HCT116 (cell line): Measurements from ENCODE around the gene GFPT2. TPM values are rescaled to one million over a fixed set of nuclear protein-coding genes. Genes with fewer than 3 reads are reported as not detected.

Source experiments
- ATAC-seq: fragments of 200-7000 bp; cut with Tn5 transposase; 2 replicates; pipeline ENCODE4 v1.9.1; 2020; ENCODE audit warnings: mild to moderate bottlenecking, moderate library complexity
- BruUV-seq: library from RNA; stranded (reverse); fragments of 400-500 nt; replicated peaks from 2 replicates; lab custom pipeline; 2021; lab: Mats Ljungman, UMichigan
- CTCF ChIA-PET: fragments of 300-600 bp; sonication (Branson Sonifier 250); formaldehyde crosslinking; loops from one replicate; lab custom pipeline; 2021; ENCODE audit warnings: antibody characterized with exemption; lab: Charles Lee
- POLR2A ChIA-PET: fragments of 300-600, 350-600 bp; sonication (Branson Sonifier 250); formaldehyde crosslinking; loops from one replicate; lab custom pipeline; 2021; ENCODE audit warnings: antibody characterized with exemption; lab: Charles Lee
- RAD21 ChIA-PET, 2 experiments: fragments of 300-600 bp; sonication (Branson Sonifier 250); formaldehyde crosslinking; loops; one replicate each; lab custom pipeline; 2023; ENCODE audit warnings: low total read pairs in 2 of 2; ENCODE audit not compliant: uncharacterized antibody in 2 of 2, unreplicated experiment in 2 of 2, low non-redundant PET in 1 of 2; lab: Charles Lee
- DNase-seq: peaks from one replicate; pipeline ENCODE4 v3.0.0-alpha.2; 2010; ENCODE audit warnings: low read depth, low spot score
- H2AFZ ChIP-seq: fragments of 200-600 bp; shearing (Covaris generic), sonication (generic); 2 replicates; pipeline ENCODE4 v1.6.1; 2017; ENCODE audit warnings: low read depth, mixed run types, mixed read lengths, antibody characterized with exemption, low read length; ENCODE audit not compliant: poor library complexity, severe bottlenecking
- H3K27ac ChIP-seq: 2 replicates; pipeline ENCODE4 v1.5.1; 2012; ENCODE audit warnings: low read depth, low read length
- H3K27me3 ChIP-seq: fragments of 200-600 bp; sonication (generic); 2 replicates; pipeline ENCODE4 v1.6.1; 2016; ENCODE audit warnings: mixed run types, low read length, mixed read lengths; ENCODE audit not compliant: insufficient read depth
- H3K36me3 ChIP-seq, 2 experiments: fragments of 200-500 bp in 1 of 2; fragments of 200-600 bp in 1 of 2; sonication (Bioruptor generic) in 1 of 2; sonication (generic) in 1 of 2; 2 replicates each; pipeline versions ENCODE4 v1.5.1 to v1.6.1; 2014 to 2016; ENCODE audit warnings: low read length in 2 of 2, inconsistent platforms in 1 of 2, mixed read lengths in 1 of 2, mixed run types in 1 of 2; ENCODE audit not compliant: insufficient read depth in 2 of 2, control insufficient read depth in 1 of 2
- H3K4me1 ChIP-seq, 2 experiments: fragments of 200-600 bp in 1 of 2; sonication (generic) in 1 of 2; 2 replicates each; pipeline versions ENCODE4 v1.5.1 to v1.6.1; 2012 to 2017; ENCODE audit warnings: low read length in 2 of 2, inconsistent platforms in 1 of 2, mild to moderate bottlenecking in 1 of 2, mixed read lengths in 1 of 2, mixed run types in 1 of 2, moderate library complexity in 1 of 2; ENCODE audit not compliant: insufficient read depth in 2 of 2, control insufficient read depth in 1 of 2
- H3K4me2 ChIP-seq: fragments of 200-600 bp; sonication (generic); 2 replicates; pipeline ENCODE4 v1.6.1; 2017; ENCODE audit warnings: mixed run types, low read length, mixed read lengths
- H3K4me3 ChIP-seq, 2 experiments: fragments of 200-600 bp in 1 of 2; sonication (generic) in 1 of 2; replicated peaks in 1 of 2; 2 replicates each; pipeline ENCODE4 v1.5.1; 2011 to 2016; ENCODE audit warnings: low read length in 2 of 2, control low read depth in 1 of 2, low read depth in 1 of 2, mild to moderate bottlenecking in 1 of 2, mixed read lengths in 1 of 2, mixed run types in 1 of 2
- H3K79me2 ChIP-seq: fragments of 200-600 bp; sonication (generic); 2 replicates; pipeline ENCODE4 v1.6.1; 2017; ENCODE audit warnings: mild to moderate bottlenecking, mixed run types, low read length, moderate library complexity, mixed read lengths; ENCODE audit not compliant: insufficient read depth
- H3K9ac ChIP-seq: fragments of 200-600 bp; sonication (generic); 2 replicates; pipeline ENCODE4 v1.6.1; 2016; ENCODE audit warnings: low read length, mixed read lengths
- H3K9me2 ChIP-seq: fragments of 200-600 bp; sonication (generic), shearing (Covaris generic); 2 replicates; pipeline ENCODE4 v1.6.1; 2017; ENCODE audit warnings: mixed run types, mild to moderate bottlenecking, moderate library complexity; ENCODE audit not compliant: insufficient read depth
- H3K9me3 ChIP-seq, 2 experiments: fragments of 200-500 bp in 1 of 2; fragments of 200-600 bp in 1 of 2; sonication (Bioruptor generic) in 1 of 2; sonication (generic) in 1 of 2; 2 replicates each; pipeline ENCODE4 v1.6.1; 2014 to 2017; ENCODE audit warnings: low read length in 2 of 2, mixed read lengths in 2 of 2, inconsistent platforms in 1 of 2, low read depth in 1 of 2, mild to moderate bottlenecking in 1 of 2, mixed run types in 1 of 2, moderate library complexity in 1 of 2; ENCODE audit not compliant: control insufficient read depth in 1 of 2, insufficient read depth in 1 of 2
- H4K20me1 ChIP-seq: fragments of 200-600 bp; sonication (generic), shearing (Covaris generic); 2 replicates; pipeline ENCODE4 v1.6.1; 2017; ENCODE audit warnings: mixed run types, mild to moderate bottlenecking, moderate library complexity; ENCODE audit not compliant: insufficient read depth
- CBX3 ChIP-seq: IDR thresholded peaks from 2 replicates; pipeline ENCODE4 v1.6.1; 2012; ENCODE audit warnings: low read depth
- CEBPB ChIP-seq: IDR thresholded peaks from 2 replicates; pipeline ENCODE4 v1.6.1; 2012; ENCODE audit warnings: low read depth
- EGR1 ChIP-seq: IDR thresholded peaks from 2 replicates; pipeline ENCODE4 v1.6.1; 2012; ENCODE audit warnings: low read depth
- EZH2phosphoT487 ChIP-seq: fragments of 200-600 bp; IDR thresholded peaks from 2 replicates; pipeline ENCODE4 v1.6.1; 2018; ENCODE audit warnings: antibody characterized with exemption, borderline replicate concordance
- POLR2A ChIP-seq: IDR thresholded peaks from 2 replicates; pipeline ENCODE4 v1.7.0; 2011; ENCODE audit warnings: borderline replicate concordance; ENCODE audit not compliant: insufficient read depth, insufficient read length; ENCODE audit errors: extremely low read depth
- SP1 ChIP-seq: IDR thresholded peaks from 2 replicates; pipeline ENCODE4 v1.6.1; 2012; ENCODE audit warnings: low read depth
- SRF ChIP-seq: IDR thresholded peaks from 2 replicates; pipeline ENCODE4 v1.6.1; 2012; ENCODE audit warnings: low read depth
- YY1 ChIP-seq: IDR thresholded peaks from 2 replicates; pipeline ENCODE4 v1.6.1; 2011; ENCODE audit warnings: low read length, low read depth, moderate library complexity, mild to moderate bottlenecking; ENCODE audit not compliant: insufficient replicate concordance; ENCODE audit errors: extremely low read depth
- ZFX ChIP-seq: fragments of 450-650 bp; IDR thresholded peaks from 2 replicates; pipeline ENCODE4 v1.6.1; 2017
- ZNF274 ChIP-seq: fragments of 200-500 bp; sonication (Bioruptor generic); IDR thresholded peaks from 2 replicates; pipeline ENCODE4 v1.6.1; 2014; ENCODE audit warnings: mild to moderate bottlenecking, low read depth, low read length, inconsistent platforms
- intact Hi-C: fragments of 100-400 bp; cut with micrococcal nuclease; formaldehyde crosslinking; loops from 2 replicates; pipeline ENCODE4 v1.10.0; 2022
- total RNA-seq: library from RNA; stranded (reverse); gene quantifications from one replicate; pipeline ENCODE4 v1.2.1, GENCODE V29; 2021; ENCODE audit not compliant: unreplicated experiment
- TF ChIP-seq, protein P1 (sequence below): IDR thresholded peaks from 2 replicates; pipeline ENCODE4 v1.6.1; 2012; ENCODE audit warnings: low read depth
- TF ChIP-seq, protein P2 (sequence below), 3 experiments: fragments of 200-600 bp in 1 of 3; sonication (generic) in 1 of 3; IDR thresholded peaks in 2 of 3; conservative IDR thresholded peaks in 1 of 3; 2 replicates each; pipeline ENCODE4 v1.5.1; 2012 to 2017; ENCODE audit warnings: low read depth in 2 of 3, low read length in 2 of 3, antibody characterized with exemption in 1 of 3, borderline replicate concordance in 1 of 3, control low read depth in 1 of 3, mild to moderate bottlenecking in 1 of 3, mixed read lengths in 1 of 3, mixed run types in 1 of 3, moderate library complexity in 1 of 3; ENCODE audit not compliant: insufficient read depth in 1 of 3
- TF ChIP-seq, protein P3 (sequence below): IDR thresholded peaks from 2 replicates; pipeline ENCODE4 v1.6.1; 2011; ENCODE audit warnings: mild to moderate bottlenecking, low read length, moderate library complexity; ENCODE audit not compliant: insufficient replicate concordance; ENCODE audit errors: extremely low read depth
- TF ChIP-seq, protein P4 (sequence below): IDR thresholded peaks from 2 replicates; pipeline ENCODE4 v1.6.1; 2012

GFPT2 gene
- total RNA-seq, 1 experiment from 2014 or later = 16.1 TPM

DNA sequence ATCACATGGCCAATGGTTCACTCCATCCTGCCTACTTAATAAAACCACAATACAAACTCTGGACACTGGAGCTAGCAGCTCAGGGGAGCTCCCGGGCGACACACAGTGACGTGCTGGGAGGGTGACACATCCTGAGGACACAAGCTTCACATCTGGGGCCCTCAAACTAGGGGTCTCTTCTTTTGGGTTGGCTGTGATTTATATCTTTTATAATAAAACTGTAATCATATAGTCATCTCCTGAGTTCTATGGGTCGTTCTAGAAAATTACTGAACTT is 49.2 kb downstream of the GFPT2 start:
- Histone ChIP-seq H3K4me1 (no peaks in the 10 kb centered on the region), H3K4me2 (no peak overlapping the region)

More for the DNA sequence above, 49.2 kb downstream of the GFPT2 start:
- Histone ChIP-seq H3K4me3 (no peak overlapping the region), H3K79me2 (no peaks in the 10 kb centered on the region), H3K27me3 (no peaks in the 10 kb centered on the region), H3K9me2 (no peaks in the 10 kb centered on the region), H2AFZ (no peak overlapping the region), H3K36me3 (no peaks in the 10 kb centered on the region), H4K20me1 (no peaks in the 10 kb centered on the region), H3K9ac (no peak overlapping the region), H3K9me3 (no peaks in the 10 kb centered on the region), H3K27ac (no peak overlapping the region)
- intact Hi-C loops = no loop called here
- DNase-seq (no peak), ATAC-seq (no peak)
- ChIA-PET POLR2A (no interaction called here), RAD21 (no interaction called here), CTCF (interaction anchor here (1.4 kb wide), 1 partner anchor 12 kb away, joined by 4 read pairs; no protein-coding TSS in a partner anchor)
- no TSS peak for BruUV-seq
- TF ChIP-seq, protein P1, sequence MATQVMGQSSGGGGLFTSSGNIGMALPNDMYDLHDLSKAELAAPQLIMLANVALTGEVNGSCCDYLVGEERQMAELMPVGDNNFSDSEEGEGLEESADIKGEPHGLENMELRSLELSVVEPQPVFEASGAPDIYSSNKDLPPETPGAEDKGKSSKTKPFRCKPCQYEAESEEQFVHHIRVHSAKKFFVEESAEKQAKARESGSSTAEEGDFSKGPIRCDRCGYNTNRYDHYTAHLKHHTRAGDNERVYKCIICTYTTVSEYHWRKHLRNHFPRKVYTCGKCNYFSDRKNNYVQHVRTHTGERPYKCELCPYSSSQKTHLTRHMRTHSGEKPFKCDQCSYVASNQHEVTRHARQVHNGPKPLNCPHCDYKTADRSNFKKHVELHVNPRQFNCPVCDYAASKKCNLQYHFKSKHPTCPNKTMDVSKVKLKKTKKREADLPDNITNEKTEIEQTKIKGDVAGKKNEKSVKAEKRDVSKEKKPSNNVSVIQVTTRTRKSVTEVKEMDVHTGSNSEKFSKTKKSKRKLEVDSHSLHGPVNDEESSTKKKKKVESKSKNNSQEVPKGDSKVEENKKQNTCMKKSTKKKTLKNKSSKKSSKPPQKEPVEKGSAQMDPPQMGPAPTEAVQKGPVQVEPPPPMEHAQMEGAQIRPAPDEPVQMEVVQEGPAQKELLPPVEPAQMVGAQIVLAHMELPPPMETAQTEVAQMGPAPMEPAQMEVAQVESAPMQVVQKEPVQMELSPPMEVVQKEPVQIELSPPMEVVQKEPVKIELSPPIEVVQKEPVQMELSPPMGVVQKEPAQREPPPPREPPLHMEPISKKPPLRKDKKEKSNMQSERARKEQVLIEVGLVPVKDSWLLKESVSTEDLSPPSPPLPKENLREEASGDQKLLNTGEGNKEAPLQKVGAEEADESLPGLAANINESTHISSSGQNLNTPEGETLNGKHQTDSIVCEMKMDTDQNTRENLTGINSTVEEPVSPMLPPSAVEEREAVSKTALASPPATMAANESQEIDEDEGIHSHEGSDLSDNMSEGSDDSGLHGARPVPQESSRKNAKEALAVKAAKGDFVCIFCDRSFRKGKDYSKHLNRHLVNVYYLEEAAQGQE = no peak
- no peak for TF ChIP-seq POLR2A
- no peak for TF ChIP-seq EGR1
- TF ChIP-seq, protein P2, sequence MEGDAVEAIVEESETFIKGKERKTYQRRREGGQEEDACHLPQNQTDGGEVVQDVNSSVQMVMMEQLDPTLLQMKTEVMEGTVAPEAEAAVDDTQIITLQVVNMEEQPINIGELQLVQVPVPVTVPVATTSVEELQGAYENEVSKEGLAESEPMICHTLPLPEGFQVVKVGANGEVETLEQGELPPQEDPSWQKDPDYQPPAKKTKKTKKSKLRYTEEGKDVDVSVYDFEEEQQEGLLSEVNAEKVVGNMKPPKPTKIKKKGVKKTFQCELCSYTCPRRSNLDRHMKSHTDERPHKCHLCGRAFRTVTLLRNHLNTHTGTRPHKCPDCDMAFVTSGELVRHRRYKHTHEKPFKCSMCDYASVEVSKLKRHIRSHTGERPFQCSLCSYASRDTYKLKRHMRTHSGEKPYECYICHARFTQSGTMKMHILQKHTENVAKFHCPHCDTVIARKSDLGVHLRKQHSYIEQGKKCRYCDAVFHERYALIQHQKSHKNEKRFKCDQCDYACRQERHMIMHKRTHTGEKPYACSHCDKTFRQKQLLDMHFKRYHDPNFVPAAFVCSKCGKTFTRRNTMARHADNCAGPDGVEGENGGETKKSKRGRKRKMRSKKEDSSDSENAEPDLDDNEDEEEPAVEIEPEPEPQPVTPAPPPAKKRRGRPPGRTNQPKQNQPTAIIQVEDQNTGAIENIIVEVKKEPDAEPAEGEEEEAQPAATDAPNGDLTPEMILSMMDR (IDR thresholded peaks at IDR 0.05 in 2 of 3, conservative IDR thresholded peaks at IDR 0.05 in 1 of 3; ENCODE audit: borderline replicate concordance in 1 of 3, insufficient read depth in 1 of 3, low read depth in 2 of 3, low read length in 2 of 3) = no peak
- TF ChIP-seq CEBPB = no peak
- TF ChIP-seq ZFX = no peak
- TF ChIP-seq SP1 = no peak
- TF ChIP-seq SRF = no peak
- TF ChIP-seq, protein P3, sequence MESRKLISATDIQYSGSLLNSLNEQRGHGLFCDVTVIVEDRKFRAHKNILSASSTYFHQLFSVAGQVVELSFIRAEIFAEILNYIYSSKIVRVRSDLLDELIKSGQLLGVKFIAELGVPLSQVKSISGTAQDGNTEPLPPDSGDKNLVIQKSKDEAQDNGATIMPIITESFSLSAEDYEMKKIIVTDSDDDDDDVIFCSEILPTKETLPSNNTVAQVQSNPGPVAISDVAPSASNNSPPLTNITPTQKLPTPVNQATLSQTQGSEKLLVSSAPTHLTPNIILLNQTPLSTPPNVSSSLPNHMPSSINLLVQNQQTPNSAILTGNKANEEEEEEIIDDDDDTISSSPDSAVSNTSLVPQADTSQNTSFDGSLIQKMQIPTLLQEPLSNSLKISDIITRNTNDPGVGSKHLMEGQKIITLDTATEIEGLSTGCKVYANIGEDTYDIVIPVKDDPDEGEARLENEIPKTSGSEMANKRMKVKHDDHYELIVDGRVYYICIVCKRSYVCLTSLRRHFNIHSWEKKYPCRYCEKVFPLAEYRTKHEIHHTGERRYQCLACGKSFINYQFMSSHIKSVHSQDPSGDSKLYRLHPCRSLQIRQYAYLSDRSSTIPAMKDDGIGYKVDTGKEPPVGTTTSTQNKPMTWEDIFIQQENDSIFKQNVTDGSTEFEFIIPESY = no peak
- no peak for TF ChIP-seq EZH2phosphoT487
- no peak for TF ChIP-seq YY1
- TF ChIP-seq, protein P4, sequence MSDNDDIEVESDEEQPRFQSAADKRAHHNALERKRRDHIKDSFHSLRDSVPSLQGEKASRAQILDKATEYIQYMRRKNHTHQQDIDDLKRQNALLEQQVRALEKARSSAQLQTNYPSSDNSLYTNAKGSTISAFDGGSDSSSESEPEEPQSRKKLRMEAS = no peak
- no peak for TF ChIP-seq ZNF274
- no peak for TF ChIP-seq CBX3
